ENCODE data around the gene CMTM5.

Gene CMTM5

GRCh38 chr14:23358553-23359166 is 18.2 kb upstream of the CMTM5 start:
- no peak for DNase-seq

GRCh38 chr14:23359167-23359626 is 17.6 kb upstream of the CMTM5 start:
- DNase-seq = no peak

GRCh38 chr14:23359722-23360447 is 17.0 kb upstream of the CMTM5 start:
- DNase-seq = no peak

- DNase-seq = no peak
These were observed 16.4 kb upstream of the CMTM5 start for GRCh38 chr14:23360496-23360895.

GRCh38 chr14:23361320-23361719 is 15.5 kb upstream of the CMTM5 start:
- no peak for DNase-seq

- DNase-seq = no peak
These were observed 15.1 kb upstream of the CMTM5 start for GRCh38 chr14:23361763-23362162.

GRCh38 chr14:23362200-23362599 is 14.6 kb upstream of the CMTM5 start:
- DNase-seq = no peak

GRCh38 chr14:23364164-23365035 is 12.4 kb upstream of the CMTM5 start:
- no peak for DNase-seq

- no peak for DNase-seq
These were observed 11.7 kb upstream of the CMTM5 start, which contains the start of gene EFS for GRCh38 chr14:23365036-23365731. TSS of gene EFS (minus strand) at chr14:23365172. CDS start at chr14:23365025, 147 bp downstream.

GRCh38 chr14:23365732-23366425 is 11.0 kb upstream of the CMTM5 start:
- DNase-seq = no peak

GRCh38 chr14:23366426-23366921 is 10.4 kb upstream of the CMTM5 start:
- DNase-seq = no peak

GRCh38 chr14:23370221-23370620 is 6.6 kb upstream of the CMTM5 start:
- DNase-seq = no peak

- DNase-seq = no peak
These were observed 5.0 kb upstream of the CMTM5 start for GRCh38 chr14:23371865-23372264.

- no peak for DNase-seq
These were observed 4.3 kb upstream of the CMTM5 start, which contains the start of gene IL25 for GRCh38 chr14:23372509-23372908. TSS of gene IL25 (plus strand) at chr14:23372809.

GRCh38 chr14:23373041-23373440 is 3.8 kb upstream of the CMTM5 start:
- DNase-seq = no peak

- no peak for DNase-seq
These were observed 1.2 kb upstream of the CMTM5 start for GRCh38 chr14:23375527-23376251.

GRCh38 chr14:23377198-23377550 is 328 bp downstream of the CMTM5 start:
- DNase-seq = no peak

GRCh38 chr14:23377573-23378563 is 1.0 kb downstream of the CMTM5 start:
- DNase-seq = no peak

- no peak for DNase-seq
These were observed 1.9 kb downstream of the CMTM5 start for GRCh38 chr14:23378612-23379220.

Data from CD4-positive, alpha-beta T cell treated with Interferon alpha-2 for 1 hour (primary cell).